IMR-90 (cell line): ENCODE measurements around the gene MRC1. TPM values are rescaled to one million over a fixed set of nuclear protein-coding genes. Genes with fewer than 3 reads are reported as not detected.

Experiments
- ATAC-seq: fragments of 200-7000 bp; cut with Tn5 transposase; 2 replicates; pipeline ENCODE4 v1.9.1; 2020; ENCODE audit warnings: low read depth, mild to moderate bottlenecking, moderate library complexity
- BruUV-seq: library from RNA; stranded (reverse); fragments of 400-500 nt; replicated peaks from 2 replicates; lab custom pipeline; 2021; lab: Mats Ljungman, UMichigan
- CTCF ChIA-PET: fragments of 300-600 bp; formaldehyde crosslinking; extraction: SDS; loops from one replicate; lab custom pipeline; 2021; ENCODE audit warnings: antibody characterized with exemption; lab: Yijun Ruan, JAX
- POLR2A ChIA-PET: fragments of 300-600 bp; sonication (Branson Sonifier 250); formaldehyde crosslinking; loops from one replicate; lab custom pipeline; 2022; ENCODE audit warnings: antibody characterized with exemption; ENCODE audit not compliant: unreplicated experiment; lab: Charles Lee
- DNase-seq: peaks from one replicate; pipeline ENCODE4 v3.0.0; 2013
- H2AFZ ChIP-seq: replicated peaks from 2 replicates; pipeline ENCODE3; 2013; ENCODE audit warnings: low read length, mild to moderate bottlenecking; ENCODE audit not compliant: poor library complexity
- H2AK5ac ChIP-seq: 2 replicates; pipeline ENCODE4 v1.6.1; 2013; ENCODE audit warnings: low read depth, low read length, inconsistent platforms
- H2AK9ac ChIP-seq: replicated peaks from 2 replicates; pipeline ENCODE3; 2013; ENCODE audit warnings: mild to moderate bottlenecking, low read depth, low read length, moderate library complexity; ENCODE audit not compliant: poor library complexity
- H2BK120ac ChIP-seq: 2 replicates; pipeline ENCODE4 v1.6.1; 2013; ENCODE audit warnings: low read depth, low read length, inconsistent platforms
- H2BK15ac ChIP-seq: 3 replicates; pipeline ENCODE4 v1.6.1; 2013; ENCODE audit warnings: low read depth, low read length, inconsistent platforms
- H2BK20ac ChIP-seq: 2 replicates; pipeline ENCODE4 v1.6.1; 2013; ENCODE audit warnings: low read depth, mild to moderate bottlenecking, inconsistent platforms, low read length, moderate library complexity
- H2BK5ac ChIP-seq: 2 replicates; pipeline ENCODE4 v1.6.1; 2013; ENCODE audit warnings: mild to moderate bottlenecking, low read depth, low read length, inconsistent platforms; ENCODE audit not compliant: poor library complexity, severe bottlenecking
- H3K14ac ChIP-seq: replicated peaks from 2 replicates; pipeline ENCODE4 v1.6.1; 2013; ENCODE audit warnings: low read depth, low read length, inconsistent platforms
- H3K18ac ChIP-seq: 2 replicates; pipeline ENCODE4 v1.6.1; 2013; ENCODE audit warnings: low read depth, low read length, control low read depth
- H3K23ac ChIP-seq: 2 replicates; pipeline ENCODE4 v1.6.1; 2013; ENCODE audit warnings: low read depth, low read length, inconsistent platforms
- H3K27ac ChIP-seq: 2 replicates; pipeline ENCODE4 v1.5.1; 2013; ENCODE audit warnings: mild to moderate bottlenecking, control low read depth, low read length; ENCODE audit not compliant: insufficient read depth
- H3K27me3 ChIP-seq: 2 replicates; pipeline ENCODE4 v1.6.1; 2013; ENCODE audit warnings: low read length; ENCODE audit not compliant: control insufficient read depth, insufficient read depth
- H3K36me3 ChIP-seq: 2 replicates; pipeline ENCODE4 v1.6.1; 2013; ENCODE audit warnings: low read length, mixed read lengths; ENCODE audit not compliant: control insufficient read depth, insufficient read depth
- H3K4ac ChIP-seq: 2 replicates; pipeline ENCODE4 v1.6.1; 2013; ENCODE audit warnings: low read depth, low read length, inconsistent platforms
- H3K4me1 ChIP-seq: 2 replicates; pipeline ENCODE4 v1.6.1; 2013; ENCODE audit warnings: low read length, mixed read lengths; ENCODE audit not compliant: control insufficient read depth, insufficient read depth
- H3K4me2 ChIP-seq: 2 replicates; pipeline ENCODE4 v1.6.1; 2013; ENCODE audit warnings: low read depth, mild to moderate bottlenecking, control low read depth, low read length, moderate library complexity
- H3K4me3 ChIP-seq: 2 replicates; pipeline ENCODE4 v1.5.1; 2013; ENCODE audit warnings: low read depth, mild to moderate bottlenecking, control low read depth, low read length, moderate library complexity; ENCODE audit not compliant: insufficient read depth
- H3K56ac ChIP-seq: 2 replicates; pipeline ENCODE4 v1.6.1; 2013; ENCODE audit warnings: low read length, inconsistent platforms; ENCODE audit not compliant: insufficient read depth; ENCODE audit errors: extremely low read depth
- H3K79me1 ChIP-seq, 2 experiments: 2 replicates each; pipeline ENCODE4 v1.6.1; 2013; ENCODE audit warnings: low read length in 2 of 2, inconsistent platforms in 1 of 2, low read depth in 1 of 2
- H3K9ac ChIP-seq: 2 replicates; pipeline ENCODE4 v1.6.1; 2013; ENCODE audit warnings: low read depth, low read length, control low read depth
- H3K9me1 ChIP-seq: 2 replicates; pipeline ENCODE4 v1.6.1; 2013; ENCODE audit warnings: low read length, inconsistent platforms; ENCODE audit not compliant: insufficient read depth
- H3K9me3 ChIP-seq: 2 replicates; pipeline ENCODE4 v1.6.1; 2013; ENCODE audit warnings: low read length; ENCODE audit not compliant: control insufficient read depth, insufficient read depth
- H4K20me1 ChIP-seq: 2 replicates; pipeline ENCODE4 v1.6.1; 2013; ENCODE audit warnings: low read length, inconsistent platforms; ENCODE audit not compliant: insufficient read depth
- H4K5ac ChIP-seq: 2 replicates; pipeline ENCODE4 v1.6.1; 2013; ENCODE audit warnings: mild to moderate bottlenecking, low read depth, low read length, control low read depth
- H4K8ac ChIP-seq, 2 experiments: 2 replicates each; pipeline ENCODE4 v1.6.1; 2013; ENCODE audit warnings: low read depth in 2 of 2, low read length in 2 of 2, control low read depth in 1 of 2, inconsistent platforms in 1 of 2
- H4K91ac ChIP-seq: 2 replicates; pipeline ENCODE4 v1.6.1; 2013; ENCODE audit warnings: low read depth, low read length, inconsistent platforms; ENCODE audit not compliant: insufficient read depth
- BHLHE40 ChIP-seq: fragments of 150-350 bp; IDR thresholded peaks from 2 replicates; pipeline ENCODE4 v1.6.1; 2016; ENCODE audit warnings: mild to moderate bottlenecking, low read depth, low read length
- CEBPB ChIP-seq: IDR thresholded peaks from 2 replicates; pipeline ENCODE4 v1.6.1; 2012; ENCODE audit warnings: low read depth, low read length, improper control_type of control experiment
- CHD1 ChIP-seq: IDR thresholded peaks from 2 replicates; pipeline ENCODE4 v1.6.1; 2012; ENCODE audit warnings: low read depth, low read length, improper control_type of control experiment
- FOS ChIP-seq: fragments of 150-350 bp; IDR thresholded peaks from 2 replicates; pipeline ENCODE4 v1.6.1; 2016; ENCODE audit warnings: low read depth, low read length
- MAFK ChIP-seq: IDR thresholded peaks from 2 replicates; pipeline ENCODE4 v1.6.1; 2012; ENCODE audit warnings: low read depth, low read length, improper control_type of control experiment
- MAZ ChIP-seq: IDR thresholded peaks from 2 replicates; pipeline ENCODE4 v1.6.1; 2012; ENCODE audit warnings: low read depth, mild to moderate bottlenecking, low read length, improper control_type of control experiment, moderate library complexity, borderline replicate concordance
- MXI1 ChIP-seq: IDR thresholded peaks from 2 replicates; pipeline ENCODE4 v1.6.1; 2012; ENCODE audit warnings: low read depth, mild to moderate bottlenecking, low read length, moderate library complexity, borderline replicate concordance
- NFE2L2 ChIP-seq: fragments of 150-350 bp; IDR thresholded peaks from 2 replicates; pipeline ENCODE4 v1.6.1; 2016; ENCODE audit warnings: low read depth, mild to moderate bottlenecking, low read length
- RAD21 ChIP-seq: IDR thresholded peaks from 2 replicates; pipeline ENCODE4 v1.6.1; 2012; ENCODE audit warnings: low read length, improper control_type of control experiment
- RCOR1 ChIP-seq: IDR thresholded peaks from 2 replicates; pipeline ENCODE4 v1.6.1; 2012; ENCODE audit warnings: mild to moderate bottlenecking, low read length, improper control_type of control experiment; ENCODE audit not compliant: insufficient replicate concordance
- SMC3 ChIP-seq: fragments of 150-350 bp; IDR thresholded peaks from 2 replicates; pipeline ENCODE4 v1.6.1; 2016; ENCODE audit warnings: low read depth, mild to moderate bottlenecking, antibody characterized with exemption, low read length, moderate library complexity
- USF2 ChIP-seq: fragments of 150-350 bp; IDR thresholded peaks from 2 replicates; pipeline ENCODE4 v1.6.1; 2017; ENCODE audit warnings: mild to moderate bottlenecking, antibody characterized with exemption, low read length, low read depth
- WGBS, 2 experiments: methylation state at CpG; one replicate each; pipeline versions ENCODE4 v1.1.5 to v1.1.7; 2013; ENCODE audit warnings: missing lambda C conversion rate in 2 of 2; ENCODE audit not compliant: insufficient read length in 1 of 2; ENCODE audit errors: extremely low coverage in 2 of 2; 5-methylcytosine and 5-hydroxymethylcytosine counted together
- dilution Hi-C: fragments of 300-500 bp; cut with HindIII; formaldehyde crosslinking; loops from one replicate; pipeline ENCODE4 v1.14.3; 2018; ENCODE audit warnings: low sequenced_read_pairs; ENCODE audit not compliant: unreplicated experiment
- in situ Hi-C: fragments of 300-500 bp; cut with MboI; formaldehyde crosslinking; loops from 3 replicates; pipeline ENCODE4 v1.14.3; 2019; ENCODE audit warnings: low sequenced_read_pairs, inconsistent platforms, mixed read lengths
- intact Hi-C: fragments of 100-400 bp; cut with micrococcal nuclease; formaldehyde crosslinking; loops from 2 replicates; pipeline ENCODE4 v1.10.0; 2022
- polyA plus RNA-seq, 3 experiments: library from polyadenylated mRNA; depleted of rRNA; stranded (reverse); fragments of >200 nt; gene quantifications; 2 replicates each; pipeline ENCODE4 v1.2.3, GENCODE V29; 2012; ENCODE audit warnings: low replicate concordance in 1 of 3
- total RNA-seq: library from RNA; depleted of rRNA; stranded (reverse); fragments of >200 nt; gene quantifications from 2 replicates; pipeline ENCODE4 v1.2.3, GENCODE V29; 2012
- TF ChIP-seq, protein P1 (sequence below): conservative IDR thresholded peaks from 2 replicates; pipeline ENCODE4 v1.5.1; 2012; ENCODE audit warnings: mild to moderate bottlenecking, low read depth, low read length, improper control_type of control experiment
- TF ChIP-seq, protein P2 (sequence below): fragments of 150-350 bp; IDR thresholded peaks from 2 replicates; pipeline ENCODE4 v1.6.1; 2016; ENCODE audit warnings: low read depth, mild to moderate bottlenecking, low read length, moderate library complexity, borderline replicate concordance

The MRC1 gene
- total and polyA plus RNA-seq, 2 of the 4 experiments (the other 2 are of a cell fraction): not detected

GRCh38 chr10:17788646-17789045, 20.5 kb upstream of the MRC1 start:
- Histone ChIP-seq H3K36me3 (no peaks in the 10 kb centered on the region), H3K23ac (no peak overlapping the region), H3K4me2 (no peak overlapping the region), H3K9me1 (peaks cover 14% of the 10 kb centered on the region), H3K4me1 (peaks cover 4% of the 10 kb centered on the region), H2BK20ac (peak overlapping the region; percentile 86), H2AK5ac (peak overlapping the region; percentile 20; the same call in 1 of the 2 replicates), H3K27ac (no peak overlapping the region), H4K5ac (no peak overlapping the region), H3K9me3 (no peaks in the 10 kb centered on the region), H4K8ac (no peak overlapping the region), H3K14ac (peak overlapping the region; percentile 57; the same call in 1 of the 2 replicates), H3K4me3 (no peak overlapping the region), H4K91ac (no peak overlapping the region), H2BK120ac (peak overlapping the region; percentile 58), H3K18ac (no peak overlapping the region), H4K20me1 (no peaks in the 10 kb centered on the region), H2AFZ (no peak overlapping the region), H3K27me3 (no peaks in the 10 kb centered on the region), H2BK5ac (no peak overlapping the region), H3K56ac (no peak overlapping the region), H3K9ac (no peak overlapping the region), H3K4ac (no peak overlapping the region), H3K79me1 (no peaks in the 10 kb centered on the region), H2BK15ac (peak overlapping the region; percentile 88; the same call in 2 of the 3 replicates), H2AK9ac (no peak overlapping the region)
- 92% methylated on average over 2 of the region's 2 CpGs; no CpG with 5 or more reads in 1 of the 2 experiments for WGBS, 2 experiments
- ATAC-seq (no peak), DNase-seq (no peak)
- in situ Hi-C loops (no loop called here), intact Hi-C loops (no loop called here), dilution Hi-C loops (no loop called here)
- POLR2A ChIA-PET: no interaction called here
- TF ChIP-seq MAFK (no peak), USF2 (no peak), RCOR1 (no peak), RAD21 (no peak), CHD1 (no peak), MXI1 (no peak), FOS (no peak), MAZ (no peak), NFE2L2 (no peak), BHLHE40 (no peak), CEBPB (no peak), SMC3 (no peak)
- TF ChIP-seq, protein P1, sequence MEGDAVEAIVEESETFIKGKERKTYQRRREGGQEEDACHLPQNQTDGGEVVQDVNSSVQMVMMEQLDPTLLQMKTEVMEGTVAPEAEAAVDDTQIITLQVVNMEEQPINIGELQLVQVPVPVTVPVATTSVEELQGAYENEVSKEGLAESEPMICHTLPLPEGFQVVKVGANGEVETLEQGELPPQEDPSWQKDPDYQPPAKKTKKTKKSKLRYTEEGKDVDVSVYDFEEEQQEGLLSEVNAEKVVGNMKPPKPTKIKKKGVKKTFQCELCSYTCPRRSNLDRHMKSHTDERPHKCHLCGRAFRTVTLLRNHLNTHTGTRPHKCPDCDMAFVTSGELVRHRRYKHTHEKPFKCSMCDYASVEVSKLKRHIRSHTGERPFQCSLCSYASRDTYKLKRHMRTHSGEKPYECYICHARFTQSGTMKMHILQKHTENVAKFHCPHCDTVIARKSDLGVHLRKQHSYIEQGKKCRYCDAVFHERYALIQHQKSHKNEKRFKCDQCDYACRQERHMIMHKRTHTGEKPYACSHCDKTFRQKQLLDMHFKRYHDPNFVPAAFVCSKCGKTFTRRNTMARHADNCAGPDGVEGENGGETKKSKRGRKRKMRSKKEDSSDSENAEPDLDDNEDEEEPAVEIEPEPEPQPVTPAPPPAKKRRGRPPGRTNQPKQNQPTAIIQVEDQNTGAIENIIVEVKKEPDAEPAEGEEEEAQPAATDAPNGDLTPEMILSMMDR: no peak
- TF ChIP-seq, protein P2, sequence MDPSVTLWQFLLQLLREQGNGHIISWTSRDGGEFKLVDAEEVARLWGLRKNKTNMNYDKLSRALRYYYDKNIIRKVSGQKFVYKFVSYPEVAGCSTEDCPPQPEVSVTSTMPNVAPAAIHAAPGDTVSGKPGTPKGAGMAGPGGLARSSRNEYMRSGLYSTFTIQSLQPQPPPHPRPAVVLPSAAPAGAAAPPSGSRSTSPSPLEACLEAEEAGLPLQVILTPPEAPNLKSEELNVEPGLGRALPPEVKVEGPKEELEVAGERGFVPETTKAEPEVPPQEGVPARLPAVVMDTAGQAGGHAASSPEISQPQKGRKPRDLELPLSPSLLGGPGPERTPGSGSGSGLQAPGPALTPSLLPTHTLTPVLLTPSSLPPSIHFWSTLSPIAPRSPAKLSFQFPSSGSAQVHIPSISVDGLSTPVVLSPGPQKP: no peak
- CTCF ChIA-PET: interaction anchor here (0.6 kb wide), 1 partner anchor 72 kb away, joined by 4 read pairs; no protein-coding TSS in a partner anchor
- no TSS peak for BruUV-seq
